Left lung (tissue), 10 donors: ENCODE results near the gene TRERF1. TPM values are rescaled to one million over a fixed set of nuclear protein-coding genes. Genes with fewer than 3 reads are reported as not detected.
A peak's percentile ranks its signal among the peaks of the same experiment; 100 is the strongest.

Experiments used
- ATAC-seq: fragments of 200-7000 bp; cut with Tn5 transposase; one replicate; pipeline ENCODE4 v1.9.1; 2020; ENCODE audit warnings: moderate library complexity
- DNase-seq, 4 donors: peaks; one replicate each; pipeline ENCODE4 v3.0.0-alpha.2; 2013 to 2020
- H3K27ac ChIP-seq, 2 donors: fragments of 200-600 bp; sonication (generic) in 1 of 2; one replicate each; pipeline versions ENCODE4 v1.5.0 to v1.8.0; 2020 to 2021
- H3K27me3 ChIP-seq, 2 donors: fragments of 200-600 bp; sonication (generic) in 1 of 2; one replicate each; pipeline versions ENCODE4 v1.5.0 to v1.8.0; 2020 to 2021
- H3K36me3 ChIP-seq, 2 donors: fragments of 200-600 bp; sonication (generic) in 1 of 2; one replicate each; pipeline versions ENCODE4 v1.5.0 to v1.8.0; 2020 to 2021
- H3K4me1 ChIP-seq, 2 donors: fragments of 200-600 bp; one replicate each; pipeline ENCODE4 v1.8.0; 2021
- H3K4me3 ChIP-seq, 2 donors: fragments of 200-600 bp; sonication (generic) in 1 of 2; one replicate each; pipeline versions ENCODE4 v1.5.0 to v1.8.0; 2020 to 2021; ENCODE audit warnings: mild to moderate bottlenecking in 1 of 2
- H3K9me3 ChIP-seq, 2 donors: fragments of 200-600 bp; sonication (generic) in 1 of 2; one replicate each; pipeline versions ENCODE4 v1.5.0 to v1.8.0; 2020 to 2021
- CTCF ChIP-seq, 2 donors: fragments of 200-600 bp; sonication (generic) in 1 of 2; IDR thresholded peaks; one replicate each; pipeline versions ENCODE4 v1.5.0 to v1.8.0; 2021; ENCODE audit warnings: antibody characterized with exemption in 2 of 2
- intact Hi-C, 2 donors: fragments of 100-400 bp; cut with DNase I; formaldehyde crosslinking; loops; one replicate each; pipeline versions ENCODE4 v1.11.2 to v1.14.2; 2022
- polyA plus RNA-seq, 6 donors: library from polyadenylated mRNA; unstranded; fragments of 120-200 nt; gene quantifications; one replicate each; pipeline ENCODE4 v1.2.1, GENCODE V29; 2013; ENCODE audit not compliant: insufficient read length in 6 of 6
- total RNA-seq, 2 donors: library from RNA; stranded (reverse); fragmentation: NEBNext Ultra II Directional; extraction: Animal tissue kit (Norgen Biotek cat#: 25700); gene quantifications; one replicate each; pipeline ENCODE4 v1.2.1, GENCODE V29; 2021
- donor health status: DM: no; HTN: yes; CAD: no.
- donor health status: DM: no; HTN: no; CAD: no.

TRERF1 gene
- total and polyA plus RNA-seq, 8 donors: 3.7 to 24.9 (median 20.7) TPM

- intact Hi-C loops: no loop called here
- H3K27me3 ChIP-seq: no peaks in the 10 kb centered on the region
- no peaks in the 10 kb centered on the region for H3K36me3 ChIP-seq
- H3K4me3 ChIP-seq: no peak overlapping the region
- H3K9me3 ChIP-seq: no peaks in the 10 kb centered on the region
- H3K27ac ChIP-seq: peak overlapping the region in 1 of 2 donors; percentile 24
- ATAC-seq: no peak
- TF ChIP-seq CTCF (IDR thresholded peaks at IDR 0.05): no peak
- peaks cover 4 to 78% of the 10 kb centered on the region in 2 donors for H3K4me1 ChIP-seq
- DNase-seq: no peak
These were observed 46.7 kb downstream of the TRERF1 start for GRCh38 chr6:42405021-42405420.

- DNase-seq (no peak), ATAC-seq (peak; percentile 68)
- no peaks in the 10 kb centered on the region for H3K36me3 ChIP-seq
- intact Hi-C loops: no loop called here
- no peaks in the 10 kb centered on the region for H3K9me3 ChIP-seq
- no peaks in the 10 kb centered on the region for H3K27me3 ChIP-seq
- no peak for TF ChIP-seq CTCF (IDR thresholded peaks at IDR 0.05)
- H3K27ac ChIP-seq: peak overlapping the region in 1 of 2 donors; percentile 24
- no peak overlapping the region for H3K4me3 ChIP-seq
- peaks cover 4 to 73% of the 10 kb centered on the region in 2 donors for H3K4me1 ChIP-seq
These were observed 47.2 kb downstream of the TRERF1 start for GRCh38 chr6:42404484-42404883.

- peak; percentile 58 for ATAC-seq
- no peak for DNase-seq
- H3K27me3 ChIP-seq: no peaks in the 10 kb centered on the region
- H3K27ac ChIP-seq: peak overlapping the region in 1 of 2 donors; percentile 24
- no peak overlapping the region for H3K4me3 ChIP-seq
- peaks cover 4 to 67% of the 10 kb centered on the region in 2 donors for H3K4me1 ChIP-seq
- intact Hi-C loops: no loop called here
- no peaks in the 10 kb centered on the region for H3K9me3 ChIP-seq
- no peaks in the 10 kb centered on the region for H3K36me3 ChIP-seq
- no peak for TF ChIP-seq CTCF (IDR thresholded peaks at IDR 0.05)
These were observed 47.9 kb downstream of the TRERF1 start for GRCh38 chr6:42403831-42404230.

GRCh38 chr6:42403421-42403820, 48.3 kb downstream of the TRERF1 start:
- Histone ChIP-seq H3K9me3 (no peaks in the 10 kb centered on the region), H3K4me3 (no peak overlapping the region), H3K36me3 (no peaks in the 10 kb centered on the region), H3K27ac (peak overlapping the region in 1 of 2 donors; percentile 24), H3K27me3 (no peaks in the 10 kb centered on the region), H3K4me1 (peaks cover 4 to 63% of the 10 kb centered on the region in 2 donors)
- DNase-seq (no peak), ATAC-seq (peak; percentile 43)
- intact Hi-C loops: no loop called here
- TF ChIP-seq CTCF (IDR thresholded peaks at IDR 0.05): no peak

GRCh38 chr6:42402184-42402583, 49.5 kb downstream of the TRERF1 start:
- H3K36me3 ChIP-seq: no peaks in the 10 kb centered on the region
- ATAC-seq (no peak), DNase-seq (no peak)
- H3K9me3 ChIP-seq: no peaks in the 10 kb centered on the region
- no peaks in the 10 kb centered on the region for H3K27me3 ChIP-seq
- no peak overlapping the region for H3K4me3 ChIP-seq
- H3K4me1 ChIP-seq: peaks cover 4 to 55% of the 10 kb centered on the region in 2 donors
- H3K27ac ChIP-seq: peak overlapping the region in 1 of 2 donors; percentile 21
- TF ChIP-seq CTCF (IDR thresholded peaks at IDR 0.05): no peak
- intact Hi-C loops: no loop called here
